ENCODE results near the gene EFHC1.

Gene EFHC1

GRCh38 chr6:52560462-52560861 is 140.3 kb downstream of the EFHC1 start:
- DNase-seq: no peak

- no peak for DNase-seq
Measured at GRCh38 chr6:52562911-52563310, 142.8 kb downstream of the EFHC1 start.

- DNase-seq: no peak
Measured at GRCh38 chr6:52564856-52565255, 144.7 kb downstream of the EFHC1 start.

- DNase-seq: no peak
Measured at GRCh38 chr6:52566201-52566600, 146.1 kb downstream of the EFHC1 start.

- peak; percentile 57 for DNase-seq
Measured at GRCh38 chr6:52566853-52567279, 146.7 kb downstream of the EFHC1 start.

- DNase-seq: no peak
Measured at GRCh38 chr6:52568320-52568719, 148.2 kb downstream of the EFHC1 start.

GRCh38 chr6:52570291-52570700 is 150.2 kb downstream of the EFHC1 start:
- DNase-seq: peak; percentile 70

- no peak for DNase-seq
Measured at GRCh38 chr6:52571099-52571755, 151.1 kb downstream of the EFHC1 start.

- no peak for DNase-seq
Measured at GRCh38 chr6:52572536-52572935, 152.4 kb downstream of the EFHC1 start.

GRCh38 chr6:52573295-52573694 is 153.2 kb downstream of the EFHC1 start:
- DNase-seq: peak; percentile 70

Data from fibroblast of skin of right quadriceps (primary cell).